ENCODE results near the gene SYAP1.

DNA sequence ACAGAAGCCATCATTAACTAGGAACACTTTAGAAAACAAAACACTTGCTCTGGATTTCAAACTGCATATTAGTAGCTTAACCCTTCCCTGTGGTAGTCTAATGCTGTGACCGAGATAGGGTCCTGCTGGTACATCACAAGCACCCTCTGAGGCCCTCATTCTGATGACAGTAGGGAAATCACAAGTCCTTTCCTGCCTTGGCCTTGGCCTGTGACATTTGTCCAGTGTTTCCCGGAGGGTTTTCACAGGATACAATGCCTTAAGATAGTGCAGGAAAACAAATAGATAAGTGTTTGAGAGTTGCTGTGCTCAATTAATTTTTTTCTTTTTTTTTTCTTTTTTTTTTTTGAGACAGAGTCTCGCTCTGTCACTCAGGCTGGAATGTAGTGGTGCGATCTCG, 29.0 kb downstream of the SYAP1 start:
- TF ChIP-seq POLR2A (IDR thresholded peaks at IDR 0.05), result no peak
- TF ChIP-seq, protein P1, sequence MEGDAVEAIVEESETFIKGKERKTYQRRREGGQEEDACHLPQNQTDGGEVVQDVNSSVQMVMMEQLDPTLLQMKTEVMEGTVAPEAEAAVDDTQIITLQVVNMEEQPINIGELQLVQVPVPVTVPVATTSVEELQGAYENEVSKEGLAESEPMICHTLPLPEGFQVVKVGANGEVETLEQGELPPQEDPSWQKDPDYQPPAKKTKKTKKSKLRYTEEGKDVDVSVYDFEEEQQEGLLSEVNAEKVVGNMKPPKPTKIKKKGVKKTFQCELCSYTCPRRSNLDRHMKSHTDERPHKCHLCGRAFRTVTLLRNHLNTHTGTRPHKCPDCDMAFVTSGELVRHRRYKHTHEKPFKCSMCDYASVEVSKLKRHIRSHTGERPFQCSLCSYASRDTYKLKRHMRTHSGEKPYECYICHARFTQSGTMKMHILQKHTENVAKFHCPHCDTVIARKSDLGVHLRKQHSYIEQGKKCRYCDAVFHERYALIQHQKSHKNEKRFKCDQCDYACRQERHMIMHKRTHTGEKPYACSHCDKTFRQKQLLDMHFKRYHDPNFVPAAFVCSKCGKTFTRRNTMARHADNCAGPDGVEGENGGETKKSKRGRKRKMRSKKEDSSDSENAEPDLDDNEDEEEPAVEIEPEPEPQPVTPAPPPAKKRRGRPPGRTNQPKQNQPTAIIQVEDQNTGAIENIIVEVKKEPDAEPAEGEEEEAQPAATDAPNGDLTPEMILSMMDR (IDR thresholded peaks at IDR 0.05), result no peak

All from uterus (tissue), 2 donors.